Measurements from ENCODE around the gene BZW2. TPM values are rescaled to one million over a fixed set of nuclear protein-coding genes. Genes with fewer than 3 reads are reported as not detected.
"Not testable (repeated sequence)": the region's sequence is repeated elsewhere in the genome, so short reads cannot be mapped to it uniquely, and the experiment has no call there.

Gene BZW2
- total RNA-seq, 1 experiment from 2014 or later: 85.4 TPM

DNA sequence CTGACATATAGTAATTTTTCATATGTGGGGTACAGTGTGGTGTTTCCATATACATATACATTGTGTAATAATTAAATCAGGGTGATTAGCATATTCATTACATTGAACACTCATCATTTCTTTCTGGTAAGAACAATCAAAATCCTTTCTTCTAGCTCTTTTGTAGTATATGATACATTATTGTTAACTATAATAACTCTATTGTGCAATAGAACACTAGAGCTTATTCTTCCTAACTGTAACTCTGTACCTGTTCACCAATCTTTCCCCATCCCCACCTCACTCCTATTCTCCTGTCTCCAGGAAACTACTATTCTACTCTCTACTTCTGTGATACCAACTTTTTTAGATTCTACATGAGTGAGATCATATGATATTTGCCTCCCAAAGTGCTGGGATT lies 9.4 kb downstream of the BZW2 start:
- no peak for DNase-seq (ENCODE audit: unreplicated experiment)
- BruUV-seq (replicated peaks): no TSS peak
- peaks cover 25% of the 10 kb centered on the region for H3K4me1 Mint-ChIP-seq (ENCODE audit: insufficient read depth, unreplicated experiment)

DNA sequence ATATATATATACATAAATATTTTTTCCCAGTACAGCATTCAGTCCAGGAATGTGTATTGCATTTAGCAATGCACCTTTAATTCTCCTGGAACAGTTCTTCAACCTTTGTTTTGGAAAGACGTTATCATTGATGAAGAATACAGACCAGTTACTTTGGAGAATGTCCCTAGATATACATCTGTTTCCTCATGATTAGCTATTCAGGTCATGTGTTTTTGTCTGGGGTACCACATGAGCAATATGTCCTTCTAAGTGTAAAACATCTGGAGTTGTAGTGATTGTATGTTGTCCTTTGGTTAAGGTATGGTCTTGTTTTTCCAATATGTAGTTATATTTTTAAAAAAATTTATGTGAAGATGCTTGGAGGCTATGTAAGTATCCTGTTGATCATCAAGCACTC lies 10.2 kb downstream of the BZW2 start:
- intact Hi-C loops (cut with micrococcal nuclease): no loop called here
- BruUV-seq (replicated peaks): no TSS peak
- Mint-ChIP-seq H3K4me1 (ENCODE audit: insufficient read depth, unreplicated experiment) (peaks cover 28% of the 10 kb centered on the region), H3K27me3 (ENCODE audit: insufficient read depth, unreplicated experiment) (no peaks in the 10 kb centered on the region), H3K36me3 (ENCODE audit: insufficient read depth, unreplicated experiment) (no peaks in the 10 kb centered on the region), H3K4me3 (ENCODE audit: unreplicated experiment) (no peak overlapping the region), H3K9me3 (ENCODE audit: unreplicated experiment) (no peaks in the 10 kb centered on the region), H3K27ac (ENCODE audit: low read depth, unreplicated experiment) (no peak overlapping the region)
- POLR2A ChIA-PET: interaction anchor here (2.1 to 7.3 kb wide), 3 partner anchors 8 to 12 kb away, joined by 6 to 76 read pairs (median 19); partner anchors contain the start of genes ANKMY2 and BZW2
- no peak for DNase-seq (ENCODE audit: unreplicated experiment)
- TF ChIP-seq, protein P1, sequence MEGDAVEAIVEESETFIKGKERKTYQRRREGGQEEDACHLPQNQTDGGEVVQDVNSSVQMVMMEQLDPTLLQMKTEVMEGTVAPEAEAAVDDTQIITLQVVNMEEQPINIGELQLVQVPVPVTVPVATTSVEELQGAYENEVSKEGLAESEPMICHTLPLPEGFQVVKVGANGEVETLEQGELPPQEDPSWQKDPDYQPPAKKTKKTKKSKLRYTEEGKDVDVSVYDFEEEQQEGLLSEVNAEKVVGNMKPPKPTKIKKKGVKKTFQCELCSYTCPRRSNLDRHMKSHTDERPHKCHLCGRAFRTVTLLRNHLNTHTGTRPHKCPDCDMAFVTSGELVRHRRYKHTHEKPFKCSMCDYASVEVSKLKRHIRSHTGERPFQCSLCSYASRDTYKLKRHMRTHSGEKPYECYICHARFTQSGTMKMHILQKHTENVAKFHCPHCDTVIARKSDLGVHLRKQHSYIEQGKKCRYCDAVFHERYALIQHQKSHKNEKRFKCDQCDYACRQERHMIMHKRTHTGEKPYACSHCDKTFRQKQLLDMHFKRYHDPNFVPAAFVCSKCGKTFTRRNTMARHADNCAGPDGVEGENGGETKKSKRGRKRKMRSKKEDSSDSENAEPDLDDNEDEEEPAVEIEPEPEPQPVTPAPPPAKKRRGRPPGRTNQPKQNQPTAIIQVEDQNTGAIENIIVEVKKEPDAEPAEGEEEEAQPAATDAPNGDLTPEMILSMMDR (IDR thresholded peaks at IDR 0.05; ENCODE audit: unreplicated experiment): no peak
- CTCF ChIA-PET: interaction anchor here (1.0 to 1.1 kb wide), 2 partner anchors 9 to 11 kb away, joined by 3 to 4 read pairs; no protein-coding TSS in a partner anchor

More for the DNA sequence above, 9.4 kb downstream of the BZW2 start:
- POLR2A ChIA-PET: interaction anchor here (0.6 to 7.3 kb wide), 5 partner anchors 8 to 942 kb away, joined by 3 to 76 read pairs (median 5); partner anchors contain the start of genes ANKMY2 and BZW2
- no peaks in the 10 kb centered on the region for H3K36me3 Mint-ChIP-seq (ENCODE audit: insufficient read depth, unreplicated experiment)
- intact Hi-C loops (cut with micrococcal nuclease): no loop called here
- H3K9me3 Mint-ChIP-seq (ENCODE audit: unreplicated experiment): no peaks in the 10 kb centered on the region
- H3K4me3 Mint-ChIP-seq (ENCODE audit: unreplicated experiment): no peak overlapping the region
- H3K27me3 Mint-ChIP-seq (ENCODE audit: insufficient read depth, unreplicated experiment): no peaks in the 10 kb centered on the region
- TF ChIP-seq, protein P1 (IDR thresholded peaks at IDR 0.05; ENCODE audit: unreplicated experiment): no peak
- CTCF ChIA-PET: no interaction called here
- H3K27ac Mint-ChIP-seq (ENCODE audit: low read depth, unreplicated experiment): no peak overlapping the region

DNA sequence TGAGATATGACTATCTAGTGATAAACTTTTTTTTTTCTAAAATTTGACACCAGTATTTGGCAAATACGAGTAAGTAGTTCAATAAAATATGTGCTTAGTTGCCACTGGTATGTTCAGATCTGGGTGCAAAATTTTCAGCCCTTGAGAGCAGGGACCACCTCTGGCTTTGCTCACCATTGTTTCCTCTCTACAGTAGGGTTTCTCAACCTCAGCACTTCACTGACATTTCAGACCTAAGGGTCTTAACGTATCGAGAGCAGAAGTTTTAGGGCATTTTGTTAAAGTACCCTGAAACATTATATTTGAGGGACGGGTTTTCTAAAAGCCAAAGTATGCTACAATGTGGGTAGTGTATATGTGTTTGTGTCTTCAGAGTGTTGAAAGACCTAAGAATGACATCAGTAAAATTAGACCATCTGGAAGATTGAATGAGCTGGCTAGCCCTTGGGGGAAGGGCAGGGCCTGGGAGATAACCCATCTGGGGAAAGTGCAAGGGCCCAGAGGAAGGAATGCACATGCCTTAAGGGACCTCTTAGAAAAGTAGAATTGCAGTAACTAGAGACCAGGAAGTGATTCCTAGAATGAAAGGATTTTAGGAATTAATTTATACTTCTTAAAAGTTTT lies 11.8 kb downstream of the BZW2 start:
- Mint-ChIP-seq H3K4me1 (ENCODE audit: insufficient read depth, unreplicated experiment) (peaks cover 34% of the 10 kb centered on the region), H3K27ac (ENCODE audit: low read depth, unreplicated experiment) (peak overlapping the region; percentile 40), H3K27me3 (ENCODE audit: insufficient read depth, unreplicated experiment) (no peaks in the 10 kb centered on the region), H3K9me3 (ENCODE audit: unreplicated experiment) (no peaks in the 10 kb centered on the region), H3K4me3 (ENCODE audit: unreplicated experiment) (no peak overlapping the region), H3K36me3 (ENCODE audit: insufficient read depth, unreplicated experiment) (no peaks in the 10 kb centered on the region)
- ChIA-PET CTCF (interaction anchor here (0.7 kb wide), 2 partner anchors 9 to 38 kb away, joined by 3 read pairs; no protein-coding TSS in a partner anchor), POLR2A (interaction anchor here (3.5 to 7.3 kb wide), 2 partner anchors 10 to 11 kb away, joined by 19 to 76 read pairs; partner anchors contain the start of genes ANKMY2 and BZW2)
- intact Hi-C loops (cut with micrococcal nuclease): no loop called here
- DNase-seq (ENCODE audit: unreplicated experiment): peak; percentile 83
- BruUV-seq (replicated peaks): no TSS peak
- TF ChIP-seq, protein P1 (IDR thresholded peaks at IDR 0.05; ENCODE audit: unreplicated experiment): no peak

DNA sequence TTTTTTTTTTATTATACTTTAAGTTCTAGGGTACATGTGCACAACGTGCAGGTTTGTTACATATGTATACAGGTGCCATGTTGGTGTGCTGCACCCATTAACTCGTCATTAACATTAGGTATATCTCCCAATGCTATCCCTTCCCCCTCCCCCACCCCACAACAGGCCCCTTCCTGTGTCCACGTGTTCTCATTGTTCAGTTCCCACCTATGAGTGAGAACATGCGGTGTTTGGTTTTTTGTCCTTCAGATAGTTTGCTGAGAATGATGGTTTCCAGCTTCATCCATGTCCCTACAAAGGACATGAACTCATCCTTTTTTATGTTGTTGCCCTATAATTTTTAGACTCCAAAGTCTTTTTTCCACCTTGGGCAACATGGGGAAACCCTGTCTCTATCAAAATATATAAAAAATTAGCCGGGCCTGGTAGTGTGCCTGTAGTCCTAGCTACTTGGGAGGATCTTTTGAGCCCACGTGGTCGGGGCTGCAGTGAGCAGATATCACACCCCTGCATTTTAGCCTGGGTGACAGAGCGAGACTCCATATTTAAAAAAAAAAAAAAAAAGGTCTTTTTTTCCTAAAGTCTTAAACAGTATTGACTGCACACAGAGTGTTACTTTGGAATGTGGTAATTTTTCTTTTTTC lies 14.0 kb downstream of the BZW2 start:
- intact Hi-C loops (cut with micrococcal nuclease); H3K27ac Mint-ChIP-seq (ENCODE audit: low read depth, unreplicated experiment): not testable (repeated sequence)
- CTCF ChIA-PET: interaction anchor here (0.6 kb wide), 1 partner anchor 25 kb away, joined by 5 read pairs; no protein-coding TSS in a partner anchor

More for the DNA sequence above, 14.0 kb downstream of the BZW2 start:
- Mint-ChIP-seq H3K4me1 (ENCODE audit: insufficient read depth, unreplicated experiment) (peaks cover 25% of the 10 kb centered on the region), H3K36me3 (ENCODE audit: insufficient read depth, unreplicated experiment) (peaks cover 10% of the 10 kb centered on the region)
- DNase-seq (ENCODE audit: unreplicated experiment); H3K4me3 Mint-ChIP-seq (ENCODE audit: unreplicated experiment); H3K27me3 Mint-ChIP-seq (ENCODE audit: insufficient read depth, unreplicated experiment); BruUV-seq (replicated peaks); H3K9me3 Mint-ChIP-seq (ENCODE audit: unreplicated experiment): not testable (repeated sequence)
- POLR2A ChIA-PET: interaction anchor here (1.0 to 7.3 kb wide), 2 partner anchors 13 to 132 kb away, joined by 3 to 76 read pairs; partner anchors contain the start of genes ANKMY2 and BZW2
